Bone marrow (tissue), 2 donors: Measurements from ENCODE around the gene DAPK1.

ENCODE experiments used
- DNase-seq, 2 donors: peaks; one replicate each; lab custom pipeline; 2025; lab: John Stamatoyannopoulos, UW

The DAPK1 gene

GRCh38 chr9:87643778-87644570, 146.3 kb downstream of the DAPK1 start:
- no peak for DNase-seq

DNA sequence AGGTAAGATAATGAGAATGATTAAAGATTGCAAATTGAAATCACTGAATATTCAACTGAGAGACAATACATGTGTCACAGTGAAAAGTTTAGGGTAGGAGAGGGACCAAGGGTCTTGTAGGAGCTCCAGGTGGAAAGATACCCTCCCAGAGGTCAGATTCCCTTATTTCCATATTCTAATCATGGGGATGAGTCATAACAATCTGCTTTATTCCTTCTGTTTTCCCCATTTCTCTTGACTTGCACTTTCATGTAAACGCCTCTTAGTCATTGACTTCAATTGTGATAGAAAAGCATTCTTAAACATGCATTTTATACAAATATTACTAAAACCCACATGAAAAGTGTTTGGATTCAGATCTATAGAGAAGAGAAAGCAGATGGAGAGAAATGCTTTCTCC, 147.0 kb downstream of the DAPK1 start:
- DNase-seq = no peak

GRCh38 chr9:87646546-87646945, 148.9 kb downstream of the DAPK1 start:
- DNase-seq = no peak

- DNase-seq = no peak
Observed at GRCh38 chr9:87647114-87647513, 149.4 kb downstream of the DAPK1 start.

- no peak for DNase-seq
Observed at GRCh38 chr9:87648606-87649005, 150.9 kb downstream of the DAPK1 start.

DNA sequence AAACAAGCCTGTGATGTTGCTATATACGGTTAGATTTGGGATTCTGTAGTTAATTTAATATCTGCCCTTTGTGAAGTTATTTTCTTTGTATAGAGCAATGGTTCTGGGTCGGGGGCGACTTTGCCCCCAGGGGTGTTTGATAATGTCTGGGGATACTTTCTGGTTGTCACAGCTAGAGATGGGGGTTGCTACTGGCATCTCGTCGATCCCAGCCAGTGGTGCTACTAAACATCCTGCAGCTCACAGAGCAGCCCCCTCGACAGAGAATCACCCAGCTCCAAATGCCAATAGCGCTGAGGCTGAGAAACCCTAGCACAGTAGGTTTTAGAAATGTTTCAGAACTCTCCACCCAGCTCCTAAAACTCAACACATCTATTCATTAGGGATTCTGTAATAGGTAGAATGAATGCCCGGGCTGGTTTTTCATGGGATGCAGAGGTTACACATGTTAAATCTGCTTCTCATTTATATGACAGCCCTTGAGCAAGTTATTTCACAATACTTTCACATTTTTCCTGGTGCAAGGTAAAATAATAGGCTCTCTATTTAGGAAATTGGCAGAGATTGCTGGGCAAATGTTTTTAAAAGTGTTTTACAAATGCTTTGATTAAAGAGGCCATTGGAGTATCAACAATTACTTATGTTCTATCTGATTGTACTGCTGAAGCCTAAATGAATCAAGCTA, 153.1 kb downstream of the DAPK1 start:
- DNase-seq = no peak

DNA sequence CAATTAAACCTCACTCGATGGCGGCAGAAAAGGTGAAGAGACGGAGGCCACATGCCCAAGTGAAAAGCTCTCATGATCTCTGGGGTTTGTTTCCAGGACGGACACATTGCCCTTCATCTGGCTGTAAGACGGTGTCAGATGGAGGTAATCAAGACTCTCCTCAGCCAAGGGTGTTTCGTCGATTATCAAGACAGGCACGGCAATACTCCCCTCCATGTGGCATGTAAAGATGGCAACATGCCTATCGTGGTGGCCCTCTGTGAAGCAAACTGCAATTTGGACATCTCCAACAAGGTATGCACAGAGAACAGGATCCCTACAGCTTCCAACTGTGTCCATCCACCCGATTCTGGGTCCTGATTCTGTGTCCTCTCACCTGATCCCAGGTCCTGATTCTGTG, 153.8 kb downstream of the DAPK1 start:
- DNase-seq = no peak

DNA sequence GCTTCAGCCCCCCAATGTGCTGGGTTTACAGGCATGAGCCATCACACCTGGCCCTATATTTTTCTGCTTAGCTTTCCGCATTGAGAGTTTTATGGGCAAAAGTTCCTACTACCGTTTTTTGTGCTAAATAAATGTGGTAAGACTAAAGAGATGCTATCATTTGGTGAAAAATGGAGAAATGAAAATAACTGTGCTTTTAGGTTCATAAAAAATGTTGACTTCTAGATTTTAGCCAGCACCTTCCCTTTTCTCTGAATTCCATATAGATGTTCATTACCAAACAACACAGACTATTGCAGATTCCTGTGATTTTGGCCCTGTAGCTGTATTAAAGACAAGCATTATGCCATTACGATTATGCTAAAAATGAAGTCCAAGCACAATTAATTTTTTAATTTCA, 156.3 kb downstream of the DAPK1 start:
- no peak for DNase-seq

GRCh38 chr9:87655731-87656130, 158.1 kb downstream of the DAPK1 start:
- DNase-seq = no peak

- DNase-seq = no peak
Observed at GRCh38 chr9:87656485-87656884, 158.8 kb downstream of the DAPK1 start.

- no peak for DNase-seq
Observed at GRCh38 chr9:87657190-87657589, 159.5 kb downstream of the DAPK1 start.

DNA sequence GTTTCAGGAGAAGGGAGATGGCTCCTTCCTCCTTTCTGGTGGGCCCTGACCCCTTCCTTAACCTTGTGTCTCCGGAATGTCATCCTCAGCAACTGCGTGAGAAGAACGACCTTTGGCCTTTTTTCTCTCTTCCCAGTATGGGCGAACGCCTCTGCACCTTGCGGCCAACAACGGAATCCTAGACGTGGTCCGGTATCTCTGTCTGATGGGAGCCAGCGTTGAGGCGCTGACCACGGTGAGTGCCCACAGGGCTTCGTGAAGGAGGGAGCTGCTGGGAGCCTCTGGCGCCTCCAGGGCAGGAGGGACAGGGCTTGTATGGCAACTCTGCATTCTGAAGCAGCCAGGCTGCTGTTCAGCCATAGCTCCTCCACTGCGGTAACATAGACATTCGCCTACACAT, 160.2 kb downstream of the DAPK1 start:
- no peak for DNase-seq

GRCh38 chr9:87658511-87658910, 160.8 kb downstream of the DAPK1 start:
- no peak for DNase-seq

- DNase-seq = no peak
Observed at GRCh38 chr9:87659534-87660419, 162.1 kb downstream of the DAPK1 start.

GRCh38 chr9:87661241-87661640, 163.6 kb downstream of the DAPK1 start:
- DNase-seq = no peak

GRCh38 chr9:87662808-87663528, 165.3 kb downstream of the DAPK1 start:
- peak in 1 of 2 donors; percentile 32 for DNase-seq

DNA sequence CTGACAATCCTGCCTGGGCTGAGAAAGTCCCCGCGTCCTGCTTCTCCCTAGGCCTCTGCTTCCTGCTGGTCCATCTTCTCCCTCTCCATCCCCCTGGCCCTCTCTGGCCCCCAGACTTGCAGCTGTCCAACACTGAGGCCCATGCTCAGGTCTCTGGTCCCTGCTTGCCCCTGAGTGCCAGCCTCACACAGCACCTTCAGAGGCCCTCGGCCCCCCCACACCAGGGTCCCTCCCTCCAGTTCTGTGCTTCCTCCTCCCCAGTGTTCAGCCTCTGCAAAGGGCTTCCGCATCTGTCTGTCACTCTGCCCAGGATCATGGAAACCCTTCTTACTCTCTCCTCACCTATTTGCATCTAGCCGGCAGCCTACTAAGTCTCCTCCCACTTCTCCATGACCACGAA, 165.9 kb downstream of the DAPK1 start:
- no peak for DNase-seq

DNA sequence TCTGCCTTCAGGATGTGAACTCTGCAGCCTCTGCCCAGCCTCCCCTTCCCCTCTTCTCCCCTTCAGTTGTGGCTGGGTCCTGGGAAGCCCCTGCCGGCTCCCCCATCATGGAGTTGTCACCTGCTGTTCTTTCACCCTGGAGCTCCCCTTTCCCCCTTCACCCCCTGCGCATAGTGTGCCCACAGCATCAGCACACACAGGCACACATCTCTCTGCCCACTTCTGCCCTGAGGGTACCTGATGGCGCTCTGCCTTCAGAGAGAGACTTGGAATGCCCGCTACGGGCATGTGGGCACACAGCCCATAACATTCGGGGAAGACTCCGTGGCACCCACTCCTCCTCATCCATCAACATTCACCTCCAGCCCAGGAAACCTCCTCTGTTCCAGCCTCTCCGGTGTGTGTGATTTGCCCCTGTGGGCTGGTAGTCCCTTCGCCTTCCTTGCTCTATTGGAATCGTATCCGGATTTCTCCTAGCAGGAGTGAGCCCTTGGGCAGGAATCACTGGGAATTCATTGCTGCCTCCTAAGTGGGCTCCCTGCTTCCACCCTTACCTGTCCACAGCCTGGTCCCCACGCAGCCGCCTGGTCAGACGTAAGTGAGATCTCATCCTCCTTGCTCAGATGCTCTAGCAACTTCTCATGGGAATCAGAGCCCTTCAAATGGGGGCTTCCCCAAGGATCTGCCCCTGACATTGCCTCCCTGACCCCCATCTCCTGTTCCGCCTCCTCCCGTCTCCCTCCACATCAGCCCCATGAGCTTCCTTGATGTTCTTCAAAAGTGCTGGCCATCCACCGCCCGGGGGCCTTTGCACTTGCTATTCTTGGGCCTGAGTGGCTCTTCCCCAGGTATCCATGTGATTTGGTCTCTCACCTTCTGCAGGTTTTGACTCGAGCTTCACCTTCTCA, 166.7 kb downstream of the DAPK1 start:
- no peak for DNase-seq

DNA sequence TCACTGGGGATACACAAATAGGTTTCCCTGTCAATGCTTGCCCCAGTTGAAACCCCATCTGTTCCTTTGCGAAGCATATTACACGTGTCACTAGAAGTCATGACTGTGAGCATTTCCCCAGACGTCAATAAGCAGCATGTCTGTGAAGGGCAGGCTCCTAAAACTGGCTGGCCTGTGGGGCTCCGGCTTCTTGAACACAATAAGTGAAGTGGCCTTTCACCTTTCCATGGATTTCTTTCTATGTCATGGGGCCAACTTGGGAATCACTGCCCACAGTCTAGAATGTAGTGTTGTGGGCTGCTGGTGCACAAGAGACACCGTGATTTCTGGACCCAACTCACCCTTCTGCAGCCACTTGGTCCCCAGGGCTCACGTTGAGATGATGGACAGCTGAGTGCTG, 167.8 kb downstream of the DAPK1 start:
- no peak for DNase-seq

DNA sequence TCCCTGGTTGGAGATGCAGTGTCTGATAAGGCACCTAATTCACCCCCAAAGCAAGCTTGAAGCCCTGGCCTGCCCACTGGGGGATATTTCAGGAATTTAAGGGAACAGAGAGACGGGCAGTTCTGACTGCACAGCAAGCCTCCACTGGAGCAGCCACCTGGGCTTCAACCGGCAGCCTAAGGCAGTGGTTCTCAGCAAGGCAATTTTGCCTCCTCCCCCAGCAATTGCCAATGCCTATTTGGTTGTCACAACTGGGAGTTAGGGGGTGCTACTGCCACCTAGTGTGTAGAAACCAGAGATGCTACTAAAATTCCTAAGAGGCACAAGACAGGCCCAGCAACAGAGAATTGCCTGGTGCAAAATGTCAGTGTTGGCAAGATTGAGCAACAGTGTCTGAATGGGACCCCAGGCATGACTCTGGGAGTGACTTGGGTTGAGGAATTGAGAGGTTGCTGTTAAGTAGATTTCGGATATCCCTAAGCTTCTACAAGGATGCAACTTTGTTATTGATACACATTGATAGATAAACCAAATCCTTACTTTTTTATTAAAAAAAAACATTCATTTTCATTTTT, 169.6 kb downstream of the DAPK1 start:
- peak in 1 of 2 donors; percentile 17 for DNase-seq

DNA sequence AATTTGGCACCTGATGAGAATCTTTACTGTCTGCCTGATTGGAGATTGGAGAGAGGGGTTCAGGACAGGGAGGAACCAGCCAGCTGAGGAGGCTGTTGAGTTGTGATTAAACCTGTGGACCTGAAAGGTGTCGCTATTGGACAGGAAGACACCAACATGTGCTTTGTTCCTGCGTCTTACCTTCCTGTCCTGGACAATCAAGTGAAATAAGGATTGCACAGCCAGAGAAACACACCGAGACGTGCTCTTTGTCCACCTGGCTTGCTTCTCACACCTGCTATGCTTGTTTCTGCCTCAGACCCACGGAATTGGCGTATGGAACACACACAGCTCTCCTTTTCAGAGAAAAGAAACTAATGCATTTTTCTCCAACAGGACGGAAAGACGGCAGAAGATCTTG, 170.6 kb downstream of the DAPK1 start:
- no peak for DNase-seq
